GM12872 (cell line): ENCODE data around the gene KLK14.

Experiments
- CTCF ChIP-seq: IDR thresholded peaks from 3 replicates; pipeline ENCODE4 v1.5.1; 2011; ENCODE audit warnings: low read depth, mild to moderate bottlenecking, low read length, moderate library complexity; ENCODE audit not compliant: insufficient read depth

The KLK14 gene

GRCh38 chr19:51083783-51084182 is 1.1 kb upstream of the KLK14 start:
- TF ChIP-seq CTCF: no peak

- no peak for TF ChIP-seq CTCF
These were observed 494 bp upstream of the KLK14 start for GRCh38 chr19:51083181-51083580.

- no peak for TF ChIP-seq CTCF
These were observed 1.2 kb downstream of the KLK14 start for GRCh38 chr19:51081476-51081875.

GRCh38 chr19:51079481-51080110 is 3.1 kb downstream of the KLK14 start:
- TF ChIP-seq CTCF: no peak

- TF ChIP-seq CTCF: no peak
These were observed 4.0 kb downstream of the KLK14 start for GRCh38 chr19:51078731-51079130.

- TF ChIP-seq CTCF: no peak
These were observed 4.6 kb downstream of the KLK14 start for GRCh38 chr19:51078104-51078503.

- no peak for TF ChIP-seq CTCF
These were observed 6.0 kb downstream of the KLK14 start for GRCh38 chr19:51076631-51077213.
